ENCODE measurements around the gene P2RY12. TPM values are rescaled to one million over a fixed set of nuclear protein-coding genes. Genes with fewer than 3 reads are reported as not detected.

P2RY12 gene
- total RNA-seq, 1 experiment from 2014 or later: not detected

DNA sequence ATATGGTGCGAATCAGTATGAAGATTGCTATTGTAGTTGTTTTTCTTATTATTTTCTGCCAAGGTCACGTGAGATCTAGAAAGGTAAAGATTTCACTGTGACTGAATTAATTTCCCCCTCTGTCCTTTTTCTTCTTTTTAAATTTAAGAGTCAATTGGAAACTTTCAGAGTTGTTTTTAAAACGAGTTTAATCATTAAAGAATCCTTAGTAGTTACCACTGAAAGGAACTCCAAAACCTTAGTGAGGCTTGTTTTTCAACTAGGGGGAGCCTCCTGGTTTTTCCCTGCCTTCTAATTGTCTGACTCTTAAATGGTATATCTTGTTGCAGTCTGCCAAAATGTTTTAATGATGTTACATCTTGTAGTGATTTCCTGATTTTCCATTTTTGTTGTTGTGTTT, 17.6 kb downstream of the P2RY12 start:
- Histone ChIP-seq H3F3A (ENCODE audit: low read length, unreplicated experiment) (no peaks in the 10 kb centered on the region), H2AFZ (ENCODE audit: low read length) (no peak overlapping the region), H3K9ac (ENCODE audit: low read length) (no peak overlapping the region), H3K9me3 (ENCODE audit: low read length) (no peaks in the 10 kb centered on the region), H3K9me2 (replicated peaks; ENCODE audit: low read length) (no peaks in the 10 kb centered on the region), H3K4me1 (ENCODE audit: insufficient read depth, low read length) (peaks cover 17% of the 10 kb centered on the region), H3K79me2 (ENCODE audit: low read length) (no peaks in the 10 kb centered on the region), H3K36me3 (ENCODE audit: low read depth, low read length) (no peaks in the 10 kb centered on the region), H3K27ac (ENCODE audit: low read length) (no peak overlapping the region), H3K4me2 (ENCODE audit: low read length) (no peak overlapping the region), H3K4me3 (ENCODE audit: low read length) (no peak overlapping the region), H3K27me3 (ENCODE audit: low read length) (no peaks in the 10 kb centered on the region), H4K20me1 (ENCODE audit: low read length) (no peaks in the 10 kb centered on the region)
- ChIA-PET CTCF (no interaction called here), POLR2A (ENCODE audit: unreplicated experiment) (no interaction called here)
- intact Hi-C loops (cut with micrococcal nuclease): no loop called here
- BruUV-seq (replicated peaks): no TSS peak
- ATAC-seq (no peak), DNase-seq (no peak)
- TF ChIP-seq, protein P1, sequence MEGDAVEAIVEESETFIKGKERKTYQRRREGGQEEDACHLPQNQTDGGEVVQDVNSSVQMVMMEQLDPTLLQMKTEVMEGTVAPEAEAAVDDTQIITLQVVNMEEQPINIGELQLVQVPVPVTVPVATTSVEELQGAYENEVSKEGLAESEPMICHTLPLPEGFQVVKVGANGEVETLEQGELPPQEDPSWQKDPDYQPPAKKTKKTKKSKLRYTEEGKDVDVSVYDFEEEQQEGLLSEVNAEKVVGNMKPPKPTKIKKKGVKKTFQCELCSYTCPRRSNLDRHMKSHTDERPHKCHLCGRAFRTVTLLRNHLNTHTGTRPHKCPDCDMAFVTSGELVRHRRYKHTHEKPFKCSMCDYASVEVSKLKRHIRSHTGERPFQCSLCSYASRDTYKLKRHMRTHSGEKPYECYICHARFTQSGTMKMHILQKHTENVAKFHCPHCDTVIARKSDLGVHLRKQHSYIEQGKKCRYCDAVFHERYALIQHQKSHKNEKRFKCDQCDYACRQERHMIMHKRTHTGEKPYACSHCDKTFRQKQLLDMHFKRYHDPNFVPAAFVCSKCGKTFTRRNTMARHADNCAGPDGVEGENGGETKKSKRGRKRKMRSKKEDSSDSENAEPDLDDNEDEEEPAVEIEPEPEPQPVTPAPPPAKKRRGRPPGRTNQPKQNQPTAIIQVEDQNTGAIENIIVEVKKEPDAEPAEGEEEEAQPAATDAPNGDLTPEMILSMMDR (conservative IDR thresholded peaks at IDR 0.05; ENCODE audit: low read depth, low read length): 0 out of 2 replicates have a peak, but pooled peaks have one; percentile 6
- no peak for TF ChIP-seq EZH2 (IDR thresholded peaks at IDR 0.05; ENCODE audit: low read length, unreplicated experiment)

DNA sequence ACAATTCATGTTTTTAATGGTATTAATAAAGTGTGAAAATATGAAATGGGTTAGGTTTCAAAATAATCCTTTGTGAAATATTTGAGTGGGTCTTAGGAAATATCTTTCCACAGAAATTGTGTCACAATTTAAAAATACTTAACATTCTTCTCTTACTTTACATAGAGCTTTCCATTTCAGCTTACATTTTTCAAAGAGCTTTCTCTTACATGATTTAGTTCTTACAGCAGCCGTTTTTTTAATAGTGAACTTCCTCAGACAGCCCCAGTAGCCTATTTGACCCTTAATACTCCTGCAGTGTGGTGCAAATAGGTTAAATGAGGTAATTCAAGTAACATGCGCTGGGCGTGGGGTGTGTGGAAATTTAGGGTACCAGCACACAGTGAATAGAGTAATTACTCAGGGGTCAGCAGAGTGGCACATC, 21.8 kb downstream of the P2RY12 start:
- Histone ChIP-seq H3K9ac (ENCODE audit: low read length) (no peak overlapping the region), H3K27me3 (ENCODE audit: low read length) (no peaks in the 10 kb centered on the region), H3K9me2 (replicated peaks; ENCODE audit: low read length) (no peaks in the 10 kb centered on the region), H3K4me3 (ENCODE audit: low read length) (no peak overlapping the region), H3K4me2 (ENCODE audit: low read length) (no peak overlapping the region), H3K9me3 (ENCODE audit: low read length) (no peaks in the 10 kb centered on the region), H3K4me1 (ENCODE audit: insufficient read depth, low read length) (peaks cover 20% of the 10 kb centered on the region), H3K36me3 (ENCODE audit: low read depth, low read length) (no peaks in the 10 kb centered on the region), H4K20me1 (ENCODE audit: low read length) (no peaks in the 10 kb centered on the region), H3K79me2 (ENCODE audit: low read length) (no peaks in the 10 kb centered on the region), H2AFZ (ENCODE audit: low read length) (no peak overlapping the region), H3F3A (ENCODE audit: low read length, unreplicated experiment) (no peaks in the 10 kb centered on the region), H3K27ac (ENCODE audit: low read length) (no peak overlapping the region)
- TF ChIP-seq, protein P1 (conservative IDR thresholded peaks at IDR 0.05; ENCODE audit: low read depth, low read length): no peak
- TF ChIP-seq EZH2phosphoT487 (IDR thresholded peaks at IDR 0.05; ENCODE audit: borderline replicate concordance, low read length) (no peak), EZH2 (IDR thresholded peaks at IDR 0.05; ENCODE audit: low read length, unreplicated experiment) (no peak)
- ChIA-PET POLR2A (ENCODE audit: unreplicated experiment) (no interaction called here), CTCF (interaction anchor here (0.6 kb wide), 1 partner anchor 36 kb away, joined by 3 read pairs; no protein-coding TSS in a partner anchor)
- intact Hi-C loops (cut with micrococcal nuclease): loop anchor here (5.0 kb wide), 1 partner anchor 35 kb away; the partner anchor contains the start of gene P2RY13
- no peak for DNase-seq
- no peak for ATAC-seq
- BruUV-seq (replicated peaks): no TSS peak

DNA sequence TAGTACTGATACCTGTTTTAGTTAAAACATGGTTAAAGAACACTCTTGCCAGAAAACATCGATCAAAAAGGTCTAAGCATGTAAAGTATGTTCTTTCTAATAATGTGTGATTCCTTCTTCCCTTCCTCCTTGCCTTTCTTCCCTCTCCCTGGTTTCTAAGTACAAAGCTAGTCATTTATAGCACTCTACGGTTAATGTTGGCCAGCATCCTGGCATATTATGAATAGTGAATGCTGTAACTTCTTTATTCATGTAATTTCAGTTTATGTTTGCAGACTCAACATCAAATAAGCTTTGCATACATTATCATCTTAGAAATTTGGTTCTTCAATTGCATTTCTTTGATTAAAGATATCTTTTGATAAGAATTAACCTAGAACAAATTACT, 27.1 kb downstream of the P2RY12 start:
- Histone ChIP-seq H3K9me3 (ENCODE audit: low read length) (no peaks in the 10 kb centered on the region), H4K20me1 (ENCODE audit: low read length) (no peaks in the 10 kb centered on the region), H2AFZ (ENCODE audit: low read length) (peak overlapping the region; percentile 42), H3K27me3 (ENCODE audit: low read length) (no peaks in the 10 kb centered on the region), H3K9me2 (replicated peaks; ENCODE audit: low read length) (no peaks in the 10 kb centered on the region), H3K9ac (ENCODE audit: low read length) (no peak overlapping the region), H3K4me1 (ENCODE audit: insufficient read depth, low read length) (peaks cover 14% of the 10 kb centered on the region; the same call in 1 of the 2 replicates), H3K27ac (ENCODE audit: low read length) (no peak overlapping the region), H3K36me3 (ENCODE audit: low read depth, low read length) (no peaks in the 10 kb centered on the region), H3K79me2 (ENCODE audit: low read length) (no peaks in the 10 kb centered on the region), H3K4me2 (ENCODE audit: low read length) (peak overlapping the region; percentile 43), H3K4me3 (ENCODE audit: low read length) (no peak overlapping the region), H3F3A (ENCODE audit: low read length, unreplicated experiment) (no peaks in the 10 kb centered on the region)
- BruUV-seq (replicated peaks): no TSS peak
- no peak for ATAC-seq
- DNase-seq: no peak
- ChIA-PET POLR2A (ENCODE audit: unreplicated experiment) (no interaction called here), CTCF (interaction anchor here (0.5 kb wide), 1 partner anchor 29 kb away, joined by 3 read pairs; no protein-coding TSS in a partner anchor)
- TF ChIP-seq EZH2phosphoT487 (IDR thresholded peaks at IDR 0.05; ENCODE audit: borderline replicate concordance, low read length): no peak
- TF ChIP-seq, protein P1 (conservative IDR thresholded peaks at IDR 0.05; ENCODE audit: low read depth, low read length): no peak
- no peak for TF ChIP-seq EZH2 (IDR thresholded peaks at IDR 0.05; ENCODE audit: low read length, unreplicated experiment)
- intact Hi-C loops (cut with micrococcal nuclease): loop anchor here (2.0 kb wide), 2 partner anchors 67 to 77 kb away; no protein-coding TSS in a partner anchor
